GM18858 (cell line): ENCODE data around the gene TMPRSS9.

Source experiments
- ATAC-seq: cut with Tn5 transposase; IDR thresholded peaks from one replicate; pipeline ENCODE4 v1.9.1; 2021; ENCODE audit not compliant: unreplicated experiment

The TMPRSS9 gene

DNA sequence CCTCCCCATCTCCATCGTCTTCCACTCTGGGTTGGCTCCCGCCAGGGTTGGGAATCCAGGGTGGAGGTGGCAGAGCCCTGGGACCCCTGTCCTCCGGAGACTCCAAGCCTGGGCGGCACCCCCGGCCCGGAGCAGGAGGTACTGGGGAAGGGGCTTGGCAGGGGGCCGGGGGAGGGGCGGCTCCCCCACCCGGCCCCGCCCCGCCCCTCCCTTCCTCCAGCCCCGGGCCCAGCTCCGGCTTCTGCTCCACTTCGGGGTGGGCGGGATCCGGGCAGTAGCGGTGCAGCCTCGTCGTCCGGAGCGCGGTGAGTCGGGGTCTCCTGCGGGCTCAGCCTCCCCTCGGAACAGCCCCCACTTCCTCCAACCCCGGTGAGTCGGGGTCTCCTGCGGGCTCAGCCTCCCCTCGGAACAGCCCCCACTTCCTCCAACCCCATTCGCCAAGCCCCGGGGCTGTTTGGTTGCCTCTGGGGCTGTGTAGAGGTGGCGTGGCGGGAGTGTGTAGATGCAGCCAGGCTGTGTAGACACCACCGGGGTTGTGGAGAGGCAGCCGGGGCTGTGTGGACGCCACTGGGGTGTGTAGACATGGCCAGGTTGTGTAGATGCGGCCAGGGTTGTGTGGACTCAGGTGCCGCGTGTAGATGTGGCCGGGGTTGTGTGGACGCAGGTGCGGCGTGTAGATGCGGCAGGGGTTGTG is at the start of gene TMPRSS9:
TMPRSS9 (plus strand) TSS at position 274 of the 694 bp plus-strand sequence. CDS start 29,521 bp downstream, outside the sequence.
- ATAC-seq, result no peak

DNA sequence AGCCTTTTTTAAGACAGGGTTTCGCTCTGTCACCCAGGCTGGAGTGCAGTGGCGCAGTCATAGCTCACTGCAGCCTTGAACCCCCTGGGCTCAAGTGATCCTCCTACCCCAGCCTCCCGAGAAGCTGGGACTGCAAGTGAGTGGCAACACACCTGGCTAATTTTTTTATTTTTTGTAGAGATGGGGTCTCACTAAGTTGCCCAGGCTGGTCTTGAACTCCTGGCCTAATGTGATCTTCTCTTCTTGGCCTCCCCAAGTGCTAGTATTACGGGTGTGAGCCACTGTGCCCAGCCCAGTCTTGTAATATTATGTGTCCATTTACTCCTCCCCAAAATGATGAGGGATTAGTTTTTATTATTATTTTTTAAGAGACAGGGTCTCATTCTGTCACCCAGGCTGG is 49.0 kb upstream of the TMPRSS9 start:
- ATAC-seq, result no peak

DNA sequence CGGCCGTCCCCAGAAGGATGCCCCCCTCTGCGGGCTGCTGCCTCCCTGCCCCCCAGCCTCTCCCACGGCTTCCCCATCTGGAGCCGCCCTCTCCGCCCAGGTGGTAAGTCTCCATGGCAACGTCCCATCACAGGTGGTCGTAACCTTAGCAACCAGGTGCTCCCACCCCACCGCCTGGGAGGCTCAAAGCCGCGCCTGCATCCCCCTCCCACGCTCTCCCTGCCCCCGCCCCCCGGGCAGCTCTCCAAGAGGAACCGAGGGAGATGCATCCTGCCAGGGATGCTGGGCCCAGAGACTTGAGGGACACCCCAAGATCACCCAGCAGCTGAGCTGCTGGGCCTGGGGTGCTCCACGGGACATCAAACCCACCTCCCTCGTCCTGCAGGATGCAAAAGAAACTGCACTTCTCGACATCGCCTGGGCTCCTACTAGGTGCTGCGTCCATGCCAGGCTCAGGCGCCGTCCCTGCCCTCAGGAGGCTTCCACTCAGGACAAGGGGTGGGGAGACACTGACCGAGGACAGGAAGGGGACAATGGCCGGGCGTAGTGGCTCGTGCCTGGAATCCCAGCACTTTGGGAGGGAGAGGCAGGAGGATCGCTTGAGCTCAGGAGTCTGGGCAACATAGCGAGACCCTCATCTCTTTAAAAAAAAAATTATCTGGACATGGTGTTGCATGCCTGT is 47.1 kb upstream of the TMPRSS9 start:
- no peak for ATAC-seq

DNA sequence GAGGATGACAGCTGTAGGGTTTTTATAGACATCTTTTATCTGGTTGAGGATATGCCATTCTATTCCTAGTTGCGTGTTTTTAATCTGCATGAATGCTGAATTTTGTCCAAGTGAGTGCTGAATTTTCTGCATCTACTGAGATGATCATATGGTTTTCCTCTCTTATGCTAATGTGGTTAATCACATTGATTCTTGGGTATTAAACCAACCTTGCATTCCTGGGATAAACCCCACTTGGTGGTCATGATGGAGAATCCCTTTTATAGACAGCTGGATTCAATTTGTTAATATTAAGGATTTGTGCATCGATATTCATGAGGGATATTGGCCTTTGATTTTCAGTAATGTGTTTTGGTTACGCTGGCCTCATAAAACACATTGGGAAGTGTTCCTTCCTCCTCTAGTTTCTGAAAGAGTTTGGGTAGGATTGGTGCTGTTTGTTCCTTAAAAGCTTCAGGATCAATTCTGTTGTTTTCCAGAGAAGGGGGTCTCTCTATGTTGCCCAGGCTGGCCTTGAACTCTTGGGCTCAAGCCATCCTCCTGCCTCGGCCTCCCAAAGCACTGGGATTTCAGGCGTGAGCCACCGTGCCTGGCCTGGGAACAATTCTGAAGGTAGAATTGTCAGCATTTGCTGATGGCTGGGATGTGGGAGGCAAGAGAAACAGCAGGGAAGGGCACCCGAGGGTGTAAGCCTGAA is 44.8 kb upstream of the TMPRSS9 start:
- no peak for ATAC-seq

DNA sequence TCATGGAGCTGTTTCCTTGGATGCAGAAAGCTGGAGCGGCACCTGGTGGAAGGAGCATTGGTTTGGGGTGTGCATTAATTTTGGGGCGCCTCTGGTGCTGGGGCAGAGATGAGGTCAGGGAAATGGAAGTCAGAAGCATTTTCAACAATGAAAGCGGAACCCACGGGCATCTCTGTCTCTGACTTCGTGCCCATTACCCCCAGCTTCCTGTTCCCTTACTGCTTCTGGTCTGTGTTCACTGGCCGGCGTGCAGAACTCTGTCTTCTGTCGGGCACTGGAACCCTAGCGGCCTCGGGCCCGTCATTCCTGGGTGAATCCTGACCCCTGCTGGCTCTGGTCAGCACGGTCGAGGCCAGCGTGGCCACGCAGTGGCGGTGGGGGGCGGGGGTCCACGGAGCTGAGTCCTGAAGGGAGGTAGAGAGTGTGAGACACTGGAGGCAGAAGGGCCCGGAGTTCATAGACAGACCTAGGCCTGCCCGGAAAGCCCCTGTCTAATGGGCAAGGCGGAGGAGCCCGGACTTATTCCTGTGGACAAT is 44.2 kb upstream of the TMPRSS9 start:
- no peak for ATAC-seq

DNA sequence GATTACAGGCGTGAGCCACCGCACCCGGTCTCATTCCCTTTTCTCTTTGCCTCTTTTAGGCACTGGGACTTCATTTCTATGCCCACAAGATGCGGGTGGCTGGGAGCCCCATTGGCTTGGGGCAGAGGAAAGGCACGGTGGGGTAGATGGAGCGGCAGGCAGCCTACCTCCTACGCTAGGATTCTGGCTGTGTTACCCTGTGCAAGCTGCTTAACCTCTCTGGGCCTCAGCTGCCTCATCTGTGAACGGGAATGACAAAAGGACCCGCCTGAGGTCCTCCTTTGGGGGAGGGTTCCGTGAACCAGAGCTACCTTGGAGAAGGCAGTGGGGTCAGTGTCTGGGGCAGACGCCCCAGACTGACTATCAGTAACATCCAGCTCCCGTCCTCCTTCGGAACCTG is 42.8 kb upstream of the TMPRSS9 start:
- no peak for ATAC-seq

DNA sequence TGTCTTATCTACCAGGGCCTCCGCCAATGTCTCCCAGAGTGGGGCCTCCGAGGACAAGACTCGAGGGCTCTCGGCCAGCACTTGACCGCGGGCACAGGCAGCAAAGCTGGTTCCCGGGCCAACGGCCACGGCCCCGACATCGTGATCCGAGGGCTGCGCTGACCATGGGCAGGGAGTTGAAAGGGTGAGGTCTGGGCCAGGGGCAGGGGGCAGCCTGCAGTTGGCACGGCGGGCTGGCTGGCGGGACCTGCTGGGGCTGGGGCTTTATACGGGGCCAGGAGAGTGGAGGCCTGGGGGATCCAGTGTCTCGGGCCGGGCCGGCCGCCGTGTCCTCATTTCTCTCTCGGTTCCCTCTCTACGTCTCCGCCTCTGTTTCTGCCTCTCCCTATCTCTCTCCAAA is 42.3 kb upstream of the TMPRSS9 start:
- ATAC-seq, result no peak

DNA sequence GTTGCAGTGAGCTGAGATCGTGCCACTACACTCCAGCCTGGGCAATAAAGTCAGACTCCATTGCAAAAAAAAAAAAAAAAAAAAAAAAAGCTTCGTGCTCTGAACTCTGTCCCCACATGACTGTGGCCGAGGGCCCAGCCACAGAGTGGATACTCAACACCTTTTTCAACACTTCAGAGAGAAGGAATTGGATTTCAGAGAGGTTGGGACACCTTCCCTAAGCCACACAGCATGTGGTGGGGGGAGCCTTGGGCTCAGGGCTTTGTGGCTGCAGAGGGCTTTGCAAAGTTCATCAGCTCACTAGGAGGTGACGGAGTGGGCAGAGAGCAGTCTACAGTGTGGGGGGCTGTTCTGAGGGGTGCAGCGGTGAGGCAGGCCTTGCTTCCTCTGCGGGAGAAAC is 41.1 kb upstream of the TMPRSS9 start:
- ATAC-seq, result no peak

DNA sequence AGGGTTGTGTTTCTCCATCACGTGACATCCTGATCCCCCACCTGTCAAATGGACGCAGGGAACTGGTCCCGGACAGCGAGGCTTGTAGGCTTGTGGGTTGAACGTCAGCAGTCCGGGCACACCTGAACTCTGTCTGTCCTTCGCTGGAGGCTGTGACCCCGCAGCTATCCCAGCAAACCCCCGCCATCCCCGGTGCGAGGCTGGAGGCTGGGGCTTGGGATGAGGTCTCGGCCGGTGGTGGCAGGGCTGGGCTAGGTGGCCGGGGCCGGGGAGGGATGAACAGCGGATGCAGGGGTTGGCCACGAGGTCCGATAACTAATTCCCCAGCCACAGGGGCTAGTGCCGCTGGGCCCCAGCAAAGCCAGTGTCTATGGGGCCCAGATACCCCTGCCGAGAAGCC is 40.5 kb upstream of the TMPRSS9 start:
- no peak for ATAC-seq

DNA sequence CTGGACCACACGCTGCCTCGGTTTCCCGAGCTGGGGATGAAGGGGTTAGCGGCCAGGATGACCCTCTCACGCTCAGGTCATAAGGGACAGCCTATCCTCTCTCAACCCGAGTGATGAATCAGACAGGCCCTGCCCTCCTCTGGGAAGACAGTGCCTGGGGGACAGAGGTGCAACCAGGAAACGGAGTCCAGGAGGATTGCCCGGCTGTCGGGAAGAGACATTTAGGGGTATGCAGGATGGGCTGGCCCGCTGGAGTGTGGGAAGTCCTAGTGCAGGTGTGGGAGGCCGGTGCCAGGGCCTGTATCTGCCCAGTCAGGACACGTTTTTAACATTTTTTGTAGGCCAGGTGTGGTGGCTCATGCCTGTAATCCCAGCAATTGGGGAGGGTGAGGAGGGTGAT is 40.0 kb upstream of the TMPRSS9 start:
- no peak for ATAC-seq

DNA sequence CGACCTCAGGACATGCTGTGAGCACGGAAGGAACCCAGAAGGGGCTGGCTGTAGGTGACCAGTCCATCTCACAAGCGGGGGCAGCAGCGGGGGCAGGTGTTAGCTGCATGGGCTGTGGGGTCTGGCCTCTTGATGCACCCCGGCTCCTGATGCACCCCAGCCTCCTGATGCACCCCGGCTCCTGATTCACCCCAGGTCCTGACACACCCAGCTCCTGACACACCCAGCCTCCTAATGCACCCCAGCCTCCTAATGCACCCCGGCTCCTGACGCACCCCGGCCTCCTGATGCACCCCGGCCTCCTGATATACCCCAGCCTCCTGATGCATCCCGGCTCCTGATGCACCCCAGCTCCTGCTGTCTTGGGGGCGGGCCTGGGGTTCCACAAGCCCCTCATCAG is 39.1 kb upstream of the TMPRSS9 start:
- no peak for ATAC-seq

DNA sequence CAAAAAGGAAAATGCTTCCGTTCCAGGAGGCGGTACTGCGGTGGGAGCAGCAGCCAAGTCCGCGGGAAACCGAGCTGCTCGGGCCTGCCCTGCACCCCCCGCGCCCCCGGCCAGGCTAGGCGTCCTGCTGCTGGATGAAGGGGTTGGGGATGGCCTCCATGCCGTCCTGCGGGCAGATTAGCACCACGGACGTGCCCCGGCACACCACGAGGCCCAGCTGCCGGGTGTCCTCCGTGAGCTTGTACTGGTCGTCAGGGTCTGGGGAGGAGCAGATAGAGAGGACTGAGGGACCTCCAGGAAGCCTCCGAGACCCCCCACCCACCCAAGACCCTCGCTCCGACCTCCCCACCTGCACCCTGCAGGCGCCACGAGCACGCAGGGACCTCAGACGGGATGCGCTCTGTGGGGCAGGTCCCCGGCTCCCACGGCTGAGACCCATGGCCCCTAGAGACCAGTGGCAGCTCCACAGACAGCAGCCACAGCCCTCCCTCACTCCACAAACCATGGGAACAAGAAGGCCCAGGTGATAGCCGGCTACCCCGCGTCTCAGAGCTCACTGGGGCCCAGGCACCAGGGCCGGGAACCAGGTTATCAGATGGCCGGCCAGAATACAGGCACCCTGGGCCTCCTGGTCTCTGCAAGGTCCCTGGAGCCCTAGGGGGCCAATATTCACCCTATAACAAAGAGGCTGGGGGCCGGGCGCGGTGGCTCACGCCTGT is 38.3 kb upstream of the TMPRSS9 start:
- ATAC-seq, result no peak

DNA sequence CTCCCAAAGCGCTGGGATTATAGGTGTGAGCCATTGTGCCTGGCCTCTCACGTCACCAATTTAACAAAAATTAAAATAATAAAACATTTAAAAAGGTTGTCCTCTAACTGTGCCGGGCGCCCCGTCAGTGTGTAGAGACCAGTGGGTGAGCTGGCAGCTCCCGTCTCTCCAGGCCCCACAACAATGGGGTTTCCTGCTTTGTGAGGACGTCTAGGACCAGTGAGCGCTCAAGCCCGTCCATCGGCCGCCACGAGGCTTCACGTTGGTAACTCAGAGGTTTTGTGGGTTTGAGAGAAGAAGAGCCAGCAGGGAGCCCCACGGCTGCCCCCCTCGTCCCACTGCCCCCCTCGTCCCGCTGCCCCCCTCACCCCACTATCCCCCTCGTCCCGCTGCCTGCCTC is 36.4 kb upstream of the TMPRSS9 start:
- no peak for ATAC-seq

DNA sequence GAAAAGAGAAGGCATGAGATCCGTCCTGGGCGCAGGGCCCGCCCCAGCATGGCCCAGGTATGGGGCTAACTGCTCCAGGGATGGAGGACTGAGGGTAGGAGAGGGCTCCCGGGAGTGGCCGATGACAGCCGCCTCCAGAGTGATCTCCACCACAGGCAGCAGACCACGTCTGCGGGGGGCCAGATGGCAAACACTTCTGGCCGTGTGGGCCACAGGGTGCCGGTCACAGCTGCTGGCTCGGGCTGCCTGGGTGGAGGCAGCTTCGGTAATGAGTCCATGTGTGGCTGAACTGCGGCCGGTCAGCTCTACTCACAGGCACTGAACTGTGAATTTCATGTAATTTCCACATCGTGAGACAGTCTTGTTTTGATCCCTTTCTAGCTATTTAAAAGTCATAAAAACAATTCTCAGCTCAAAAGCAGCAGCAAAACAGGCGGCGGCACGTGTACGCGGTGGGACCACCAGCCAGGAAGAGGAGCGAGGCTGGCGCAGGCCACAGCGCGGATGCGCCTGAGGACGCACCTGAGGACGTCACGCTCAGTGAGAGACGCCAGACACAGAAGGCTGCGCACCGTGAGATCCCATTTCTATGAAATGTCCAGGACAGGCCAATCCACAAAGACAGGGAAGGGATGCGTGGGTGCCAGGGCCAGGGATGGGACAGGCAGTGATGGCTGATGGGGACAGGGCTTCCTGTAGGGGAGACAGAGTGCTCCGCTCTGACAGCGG is 35.7 kb upstream of the TMPRSS9 start:
- no peak for ATAC-seq

DNA sequence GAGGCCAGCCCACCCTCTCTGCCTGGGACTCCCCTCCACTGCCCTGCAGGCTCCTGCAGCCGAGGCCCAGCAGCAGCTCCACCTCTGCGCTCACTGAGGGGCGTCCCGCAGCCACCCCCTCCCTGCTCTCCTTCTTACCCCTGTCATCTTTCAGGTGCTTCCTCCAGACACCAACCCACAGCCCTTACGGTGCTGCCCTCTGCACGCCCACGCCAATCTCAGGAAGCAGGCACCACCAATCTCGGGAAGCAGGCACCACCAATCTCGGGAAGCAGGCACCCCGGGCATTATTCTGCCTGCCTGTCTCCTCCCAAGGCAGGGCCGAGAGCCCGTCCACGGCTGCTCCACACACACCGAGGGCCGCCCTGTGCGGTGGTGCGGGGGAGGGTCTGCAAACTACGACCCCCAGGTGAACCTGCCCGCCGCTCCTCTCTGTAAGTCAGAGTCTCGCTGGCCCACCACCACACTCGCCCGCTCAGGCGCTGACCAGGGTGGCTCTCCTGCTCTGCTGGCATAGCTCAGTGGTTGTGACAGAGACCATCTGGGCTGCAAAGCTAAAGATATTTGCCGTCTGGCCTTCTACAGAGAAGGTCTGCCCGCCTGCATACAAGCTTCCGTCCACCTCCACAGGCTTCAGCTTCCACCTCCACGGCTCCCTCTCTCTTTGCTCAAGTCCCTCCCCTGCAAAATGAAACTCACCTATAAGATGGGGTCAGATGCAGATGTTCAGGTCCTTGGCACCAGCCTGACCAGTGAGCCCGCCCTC is 34.6 kb upstream of the TMPRSS9 start:
- no peak for ATAC-seq

DNA sequence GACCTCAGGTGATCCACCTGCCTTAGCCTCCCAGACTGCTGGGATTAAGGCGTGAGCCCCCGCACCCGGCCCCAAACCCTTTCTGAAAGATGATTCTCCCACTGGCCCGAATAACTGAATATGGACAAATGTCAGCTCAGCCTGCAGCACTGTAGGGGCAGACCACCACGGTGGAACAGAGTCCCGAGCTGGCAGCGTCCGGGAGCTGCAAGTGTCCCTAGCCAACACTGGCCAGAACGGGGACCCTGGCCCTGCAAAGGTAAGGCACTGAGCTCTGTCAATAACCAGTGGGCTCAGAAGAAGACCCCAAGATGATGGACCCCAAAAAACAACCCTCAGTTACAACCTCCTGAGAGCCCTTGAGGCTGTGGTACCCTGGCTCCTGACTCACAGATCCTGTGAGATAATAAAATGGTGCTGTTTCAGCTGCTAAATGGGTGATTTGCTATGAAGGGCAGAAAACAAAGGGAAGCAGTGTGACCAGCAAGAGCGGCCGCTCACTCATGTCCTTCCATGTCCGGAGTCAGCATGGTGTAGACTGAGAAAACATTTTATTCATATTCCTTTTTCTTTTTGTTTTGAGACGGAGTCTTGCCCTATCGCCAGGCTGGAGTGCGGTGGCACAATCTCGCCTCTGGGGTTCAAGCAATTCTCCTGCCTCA is 33.2 kb upstream of the TMPRSS9 start:
- no peak for ATAC-seq

DNA sequence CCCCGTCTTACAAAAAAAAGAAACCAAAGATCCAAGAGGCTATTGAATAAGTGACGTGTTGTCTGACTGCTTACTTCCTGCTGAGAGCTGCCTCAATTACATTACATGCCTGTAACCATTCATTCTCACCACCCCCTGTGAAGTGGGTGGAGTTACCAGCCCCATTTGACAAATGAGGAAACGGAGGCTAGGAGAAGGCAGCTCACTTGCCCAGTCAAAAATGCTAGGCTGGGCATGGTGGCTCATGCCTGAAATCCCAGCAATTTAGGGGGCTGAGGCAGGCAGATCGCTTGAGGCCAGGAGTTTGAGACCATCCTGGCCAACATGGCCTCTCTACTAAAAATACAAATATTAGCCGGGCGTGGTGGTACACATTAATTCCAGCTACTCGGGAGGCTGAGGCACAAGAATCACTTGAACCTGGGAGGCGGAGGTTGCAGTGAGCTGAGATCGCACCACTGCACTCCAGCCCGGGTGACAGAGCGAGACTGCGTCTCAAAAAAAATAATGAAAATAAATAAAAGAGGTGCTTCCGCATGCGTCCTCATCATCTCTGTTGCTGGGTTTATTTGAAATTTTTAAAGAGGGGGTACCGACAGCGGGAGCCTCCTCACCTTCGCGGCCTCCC is 32.2 kb upstream of the TMPRSS9 start:
- no peak for ATAC-seq

DNA sequence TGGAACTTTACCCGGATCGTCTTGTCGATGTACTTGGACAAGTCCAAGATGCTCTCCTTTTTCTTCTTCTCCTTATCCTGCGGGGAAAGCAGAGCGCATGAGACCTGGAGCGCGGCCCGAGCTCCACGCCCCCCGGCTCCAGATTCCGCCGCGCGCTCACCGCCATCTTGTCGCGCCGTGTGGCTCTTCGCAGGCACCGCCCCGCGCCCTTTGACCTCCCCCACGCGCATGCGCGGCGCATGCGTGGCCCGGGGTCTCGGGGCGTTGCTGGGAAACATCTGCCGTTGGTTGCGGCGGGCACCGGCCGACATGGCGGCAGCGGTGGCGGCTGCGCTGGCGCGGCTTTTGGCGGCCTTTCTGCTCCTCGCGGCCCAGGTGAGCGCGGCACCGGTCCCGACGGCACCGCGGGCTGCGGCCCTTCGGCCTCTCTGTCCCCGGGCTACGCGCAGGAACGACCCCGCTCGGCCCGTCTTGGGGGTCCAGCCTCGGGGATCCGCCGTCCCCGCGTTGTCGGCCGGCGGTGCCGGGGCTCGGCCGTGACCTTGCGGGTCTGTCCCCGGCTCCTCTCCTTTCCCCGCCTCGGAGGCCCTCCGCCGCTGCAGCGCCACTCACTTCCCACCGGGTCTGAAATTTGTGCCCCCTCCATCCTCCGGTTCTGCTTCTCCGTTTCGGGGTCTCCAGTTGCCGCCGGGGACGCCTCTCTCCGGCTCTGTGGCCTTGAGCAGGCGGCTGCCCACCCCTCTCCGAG is 31.5 kb upstream of the TMPRSS9 start, which contains the start of the genes LSM7 and SPPL2B:
LSM7 (minus strand) TSS at position 186 of the 748 bp plus-strand sequence; CDS start at position 166, 20 bp downstream.
SPPL2B (plus strand) TSS at position 284 of the 748 bp plus-strand sequence; CDS start at position 310, 26 bp downstream.
- ATAC-seq, result peak; percentile 48
